BJ (cell line): ENCODE results near the gene SPTY2D1. TPM values are rescaled to one million over a fixed set of nuclear protein-coding genes. Genes with fewer than 3 reads are reported as not detected.
"Not testable (repeated sequence)": the region's sequence is repeated elsewhere in the genome, so short reads cannot be mapped to it uniquely, and the experiment has no call there.

Experiments used
- CTCF ChIA-PET: fragments of 350-600 bp; formaldehyde crosslinking; extraction: SDS; loops from one replicate; lab custom pipeline; 2021; ENCODE audit warnings: antibody characterized with exemption, inconsistent platforms; lab: Yijun Ruan, JAX
- POLR2A ChIA-PET: fragments of 300-600 bp; sonication (Branson Sonifier 250); formaldehyde crosslinking; extraction: SDS; loops from one replicate; lab custom pipeline; 2021; ENCODE audit warnings: antibody characterized with exemption; lab: Charles Lee
- DNase-seq: peaks from one replicate; pipeline ENCODE4 v3.0.0-alpha.2; 2011; ENCODE audit warnings: low read depth
- H3K27me3 ChIP-seq: 2 replicates; pipeline ENCODE4 v1.6.0; 2011; ENCODE audit warnings: low read length; ENCODE audit not compliant: control insufficient read depth, insufficient read depth
- H3K36me3 ChIP-seq: 2 replicates; pipeline ENCODE4 v1.5.1; 2011; ENCODE audit warnings: low read length; ENCODE audit not compliant: control insufficient read depth, insufficient read depth
- H3K4me3 ChIP-seq: 2 replicates; pipeline ENCODE4 v1.5.1; 2011; ENCODE audit warnings: low read depth, mild to moderate bottlenecking, control low read depth, low read length
- CTCF ChIP-seq: IDR thresholded peaks from 2 replicates; pipeline ENCODE4 v1.5.1; 2011; ENCODE audit warnings: low read depth, mild to moderate bottlenecking, control low read depth, inconsistent platforms, low read length, moderate library complexity; ENCODE audit not compliant: insufficient read depth
- polyA plus RNA-seq: library from polyadenylated mRNA; depleted of rRNA; stranded (reverse); fragments of >200 nt; gene quantifications from 2 replicates; pipeline ENCODE4 v1.2.3, GENCODE V29; 2011

Gene SPTY2D1
- polyA plus RNA-seq, 1 experiment, result 12.4 TPM

- no peak for TF ChIP-seq CTCF
- no peak overlapping the region for H3K4me3 ChIP-seq
- POLR2A ChIA-PET, result no interaction called here
- no peaks in the 10 kb centered on the region for H3K27me3 ChIP-seq
- DNase-seq, result no peak
- CTCF ChIA-PET, result interaction anchor here (1.1 kb wide), 1 partner anchor 10 kb away, joined by 3 read pairs; no protein-coding TSS in a partner anchor
- peaks cover 4% of the 10 kb centered on the region for H3K36me3 ChIP-seq
These were observed 33.1 kb downstream of the SPTY2D1 start for GRCh38 chr11:18600915-18601569.

GRCh38 chr11:18599739-18600230, 34.4 kb downstream of the SPTY2D1 start, which contains the start of gene MISFA:
Gene MISFA (plus strand): TSS chr11:18599789. CDS start chr11:18599929, 140 bp downstream.
- TF ChIP-seq CTCF, result no peak
- Histone ChIP-seq H3K36me3 (peaks cover 5% of the 10 kb centered on the region; the same call in 1 of the 2 replicates), H3K27me3 (no peaks in the 10 kb centered on the region), H3K4me3 (no peak within 1 kb of the TSS)
- CTCF ChIA-PET, result interaction anchor here (0.6 kb wide), 1 partner anchor 408 kb away, joined by 3 read pairs; no protein-coding TSS in a partner anchor
- POLR2A ChIA-PET, result no interaction called here
- DNase-seq, result no peak

- peak; percentile 67 for DNase-seq
- Histone ChIP-seq H3K4me3 (no peak overlapping the region), H3K27me3 (no peaks in the 10 kb centered on the region), H3K36me3 (peaks cover 5% of the 10 kb centered on the region; the same call in 1 of the 2 replicates)
- CTCF ChIA-PET, result interaction anchor here (0.6 to 0.7 kb wide), 3 partner anchors 9 to 281 kb away, joined by 3 to 6 read pairs (median 3); no protein-coding TSS in a partner anchor
- no peak for TF ChIP-seq CTCF
- POLR2A ChIA-PET, result interaction anchor here (0.6 to 0.7 kb wide), 2 partner anchors 11 to 129 kb away, joined by 3 to 4 read pairs; no protein-coding TSS in a partner anchor
These were observed 39.0 kb downstream of the SPTY2D1 start for GRCh38 chr11:18594999-18595749.

- POLR2A ChIA-PET, H3K27me3 ChIP-seq, H3K4me3 ChIP-seq, DNase-seq, H3K36me3 ChIP-seq: not testable (repeated sequence)
- CTCF ChIA-PET, result interaction anchor here (1.5 kb wide), 1 partner anchor 17 kb away, joined by 3 read pairs; no protein-coding TSS in a partner anchor
These were observed 40.1 kb downstream of the SPTY2D1 start for GRCh38 chr11:18594088-18594487.

- Histone ChIP-seq H3K4me3 (no peak overlapping the region), H3K27me3 (no peaks in the 10 kb centered on the region), H3K36me3 (no peaks in the 10 kb centered on the region)
- TF ChIP-seq CTCF, result no peak
- ChIA-PET POLR2A (no interaction called here), CTCF (interaction anchor here (0.6 to 1.0 kb wide), 2 partner anchors 11 to 289 kb away, joined by 3 read pairs; no protein-coding TSS in a partner anchor)
- no peak for DNase-seq
These were observed 43.6 kb downstream of the SPTY2D1 start for GRCh38 chr11:18590571-18590970.
